ENCODE data around the gene ZNF580.

GRCh38 chr19:55689411-55690108, 48.8 kb downstream of the ZNF580 start:
- TF ChIP-seq, protein P1, sequence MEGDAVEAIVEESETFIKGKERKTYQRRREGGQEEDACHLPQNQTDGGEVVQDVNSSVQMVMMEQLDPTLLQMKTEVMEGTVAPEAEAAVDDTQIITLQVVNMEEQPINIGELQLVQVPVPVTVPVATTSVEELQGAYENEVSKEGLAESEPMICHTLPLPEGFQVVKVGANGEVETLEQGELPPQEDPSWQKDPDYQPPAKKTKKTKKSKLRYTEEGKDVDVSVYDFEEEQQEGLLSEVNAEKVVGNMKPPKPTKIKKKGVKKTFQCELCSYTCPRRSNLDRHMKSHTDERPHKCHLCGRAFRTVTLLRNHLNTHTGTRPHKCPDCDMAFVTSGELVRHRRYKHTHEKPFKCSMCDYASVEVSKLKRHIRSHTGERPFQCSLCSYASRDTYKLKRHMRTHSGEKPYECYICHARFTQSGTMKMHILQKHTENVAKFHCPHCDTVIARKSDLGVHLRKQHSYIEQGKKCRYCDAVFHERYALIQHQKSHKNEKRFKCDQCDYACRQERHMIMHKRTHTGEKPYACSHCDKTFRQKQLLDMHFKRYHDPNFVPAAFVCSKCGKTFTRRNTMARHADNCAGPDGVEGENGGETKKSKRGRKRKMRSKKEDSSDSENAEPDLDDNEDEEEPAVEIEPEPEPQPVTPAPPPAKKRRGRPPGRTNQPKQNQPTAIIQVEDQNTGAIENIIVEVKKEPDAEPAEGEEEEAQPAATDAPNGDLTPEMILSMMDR (IDR thresholded peaks at IDR 0.05; ENCODE audit: poor library complexity), result no peak
- TF ChIP-seq EZH2phosphoT487 (IDR thresholded peaks at IDR 0.05; ENCODE audit: low read depth, severe bottlenecking, unreplicated experiment), result no peak
